A549 (cell line): Measurements from ENCODE around the gene RNF225.
"Not testable (repeated sequence)": the region's sequence is repeated elsewhere in the genome, so short reads cannot be mapped to it uniquely, and the experiment has no call there.

ENCODE experiments used
- EHF ChIP-seq: fragments of 250-450 bp; sonication (Bioruptor Pico); IDR thresholded peaks from 2 replicates; pipeline ENCODE4 v1.5.0; 2020; ENCODE audit warnings: mild to moderate bottlenecking
- JUNB ChIP-seq: fragments of >200 bp; sonication (Bioruptor Twin); formaldehyde crosslinking; IDR thresholded peaks from 2 replicates; pipeline ENCODE4 v1.6.1; 2016
- POLR2A ChIP-seq: IDR thresholded peaks from 2 replicates; pipeline ENCODE4 v1.6.1; 2012; ENCODE audit warnings: mild to moderate bottlenecking, low read length
- RNF2 ChIP-seq: fragments of 200-600 bp; sonication (generic); IDR thresholded peaks from 2 replicates; pipeline ENCODE4 v1.6.1; 2016; ENCODE audit warnings: low read depth, mild to moderate bottlenecking, antibody characterized with exemption, moderate library complexity, borderline replicate concordance

DNA sequence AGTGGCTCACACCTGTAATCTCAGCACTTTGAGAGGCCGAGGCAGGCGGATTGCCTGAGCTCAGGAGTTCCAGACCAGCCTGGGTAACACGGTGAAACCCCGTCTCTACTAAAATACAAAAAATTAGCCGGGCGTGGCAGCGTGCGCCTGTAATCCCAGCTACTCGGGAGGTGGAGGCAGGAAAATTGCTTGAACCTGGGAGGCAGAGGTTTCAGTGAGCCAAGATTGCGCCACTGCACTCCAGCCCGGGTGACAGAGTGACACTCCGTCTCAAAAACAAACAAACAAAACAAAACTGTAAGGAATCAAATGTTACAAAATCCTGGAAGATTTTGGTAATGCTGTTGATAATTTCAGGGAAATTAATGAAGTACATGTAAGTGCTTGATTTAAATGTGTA lies 47.4 kb upstream of the RNF225 start:
- TF ChIP-seq POLR2A; JUNB; RNF2; EHF (CRISPR knock-in tag): not testable (repeated sequence)
